ENCODE data around the gene ASGR1. TPM values are rescaled to one million over a fixed set of nuclear protein-coding genes. Genes with fewer than 3 reads are reported as not detected.
"Not testable (repeated sequence)": the region's sequence is repeated elsewhere in the genome, so short reads cannot be mapped to it uniquely, and the experiment has no call there.

Gene ASGR1
- total RNA-seq, 4 donors from 2014 or later = 0.77 to 3.2 (median 1.8) TPM; not detected in 1

DNA sequence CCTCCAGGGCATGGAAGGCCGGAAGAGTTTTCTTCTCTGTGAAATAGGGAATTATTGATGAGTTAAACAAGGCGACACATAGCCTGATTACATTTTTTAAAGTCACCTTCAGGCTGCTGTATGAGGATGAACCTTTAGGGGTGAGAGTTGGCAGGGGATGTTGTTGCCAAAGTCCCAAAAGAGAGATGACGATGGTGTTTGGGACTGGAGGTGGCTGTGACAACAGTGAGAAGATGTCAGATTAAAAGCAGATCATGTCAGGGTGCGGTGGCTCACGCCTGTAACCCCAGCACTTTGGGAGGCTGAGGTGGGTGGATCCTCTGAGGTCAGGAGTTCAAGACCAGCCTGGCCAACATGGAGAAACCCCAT lies 47.8 kb downstream of the ASGR1 start:
- Histone ChIP-seq H3K4me3 (no peak overlapping the region), H3K4me1 (no peaks in the 10 kb centered on the region), H3K27ac (no peak overlapping the region), H3K36me3 (no peaks in the 10 kb centered on the region), H3K9me3 (no peaks in the 10 kb centered on the region), H3K27me3 (no peaks in the 10 kb centered on the region)
- TF ChIP-seq, protein P1, sequence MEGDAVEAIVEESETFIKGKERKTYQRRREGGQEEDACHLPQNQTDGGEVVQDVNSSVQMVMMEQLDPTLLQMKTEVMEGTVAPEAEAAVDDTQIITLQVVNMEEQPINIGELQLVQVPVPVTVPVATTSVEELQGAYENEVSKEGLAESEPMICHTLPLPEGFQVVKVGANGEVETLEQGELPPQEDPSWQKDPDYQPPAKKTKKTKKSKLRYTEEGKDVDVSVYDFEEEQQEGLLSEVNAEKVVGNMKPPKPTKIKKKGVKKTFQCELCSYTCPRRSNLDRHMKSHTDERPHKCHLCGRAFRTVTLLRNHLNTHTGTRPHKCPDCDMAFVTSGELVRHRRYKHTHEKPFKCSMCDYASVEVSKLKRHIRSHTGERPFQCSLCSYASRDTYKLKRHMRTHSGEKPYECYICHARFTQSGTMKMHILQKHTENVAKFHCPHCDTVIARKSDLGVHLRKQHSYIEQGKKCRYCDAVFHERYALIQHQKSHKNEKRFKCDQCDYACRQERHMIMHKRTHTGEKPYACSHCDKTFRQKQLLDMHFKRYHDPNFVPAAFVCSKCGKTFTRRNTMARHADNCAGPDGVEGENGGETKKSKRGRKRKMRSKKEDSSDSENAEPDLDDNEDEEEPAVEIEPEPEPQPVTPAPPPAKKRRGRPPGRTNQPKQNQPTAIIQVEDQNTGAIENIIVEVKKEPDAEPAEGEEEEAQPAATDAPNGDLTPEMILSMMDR (IDR thresholded peaks at IDR 0.05) = no peak
- no peak for TF ChIP-seq POLR2A (IDR thresholded peaks at IDR 0.05)
- intact Hi-C loops (cut with DNase I; ENCODE audit: low total_unique reads) = no loop called here
- no peak for DNase-seq

DNA sequence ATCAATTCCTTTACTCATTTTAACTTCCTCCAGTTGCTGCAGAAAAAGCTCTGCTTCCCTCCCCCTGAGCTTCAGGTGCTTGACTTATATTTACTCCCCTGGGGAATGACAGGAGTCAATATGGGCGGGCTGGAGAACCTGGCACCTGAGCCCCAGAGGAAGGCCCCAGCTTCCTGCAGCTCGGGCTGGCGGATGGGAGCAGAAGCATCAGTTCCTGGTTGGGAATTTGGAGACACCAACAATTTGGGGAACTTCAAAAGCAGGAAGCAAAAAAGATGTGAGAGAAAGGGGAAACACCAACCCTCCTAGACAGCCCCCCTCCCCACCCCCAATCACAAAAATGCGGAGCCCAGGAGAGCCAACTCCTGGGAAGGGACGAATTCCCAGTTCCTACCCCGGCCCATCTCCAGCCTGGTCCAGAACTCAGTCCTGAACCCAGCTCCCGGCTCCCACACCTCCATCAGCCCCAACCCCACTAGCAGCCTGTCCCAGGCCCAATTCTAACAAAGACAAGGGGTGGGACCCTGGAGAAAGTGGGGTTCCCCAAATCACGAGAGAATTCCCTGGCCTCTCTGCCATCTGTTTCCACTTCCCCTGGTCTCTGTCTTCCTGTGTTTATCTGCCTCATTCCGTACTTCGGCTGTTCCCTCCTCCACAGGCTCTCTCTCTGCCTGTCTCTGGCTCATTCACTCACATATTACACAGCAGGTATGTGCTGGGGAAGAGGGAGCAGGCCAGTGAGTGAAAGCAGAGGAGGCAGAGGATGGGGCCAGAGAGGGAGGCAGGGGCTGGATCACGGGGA lies 48.3 kb downstream of the ASGR1 start:
- no peak for TF ChIP-seq POLR2A (IDR thresholded peaks at IDR 0.05)
- TF ChIP-seq, protein P1 (IDR thresholded peaks at IDR 0.05) = no peak
- no peaks in the 10 kb centered on the region for H3K36me3 ChIP-seq
- no peak overlapping the region for H3K27ac ChIP-seq
- no peak for DNase-seq
- H3K4me1 ChIP-seq = no peaks in the 10 kb centered on the region
- intact Hi-C loops (cut with DNase I; ENCODE audit: low total_unique reads) = no loop called here
- H3K9me3 ChIP-seq = no peaks in the 10 kb centered on the region
- no peak overlapping the region for H3K4me3 ChIP-seq
- H3K27me3 ChIP-seq = no peaks in the 10 kb centered on the region

DNA sequence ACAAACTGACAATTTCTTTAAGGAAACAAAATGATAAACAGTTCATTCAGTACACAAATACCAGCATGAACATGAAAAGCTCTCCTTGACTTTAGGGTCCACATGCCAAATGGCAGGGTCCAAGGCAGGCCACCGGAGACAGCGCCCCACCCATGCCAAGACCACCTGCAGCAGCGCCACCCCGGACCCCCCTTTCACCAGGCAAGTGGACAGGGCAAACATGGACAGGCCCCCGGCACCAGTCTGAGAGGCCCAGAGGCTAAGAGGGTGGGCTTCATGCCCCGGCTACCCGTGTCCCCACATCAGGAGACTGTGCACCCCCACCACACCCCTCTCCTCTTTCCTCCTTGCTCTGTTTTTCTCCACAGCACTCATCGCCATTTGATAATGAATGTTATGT lies 49.9 kb downstream of the ASGR1 start:
- intact Hi-C loops (cut with DNase I; ENCODE audit: low total_unique reads) = no loop called here
- DNase-seq = no peak
- H3K27me3 ChIP-seq = no peaks in the 10 kb centered on the region

DNA sequence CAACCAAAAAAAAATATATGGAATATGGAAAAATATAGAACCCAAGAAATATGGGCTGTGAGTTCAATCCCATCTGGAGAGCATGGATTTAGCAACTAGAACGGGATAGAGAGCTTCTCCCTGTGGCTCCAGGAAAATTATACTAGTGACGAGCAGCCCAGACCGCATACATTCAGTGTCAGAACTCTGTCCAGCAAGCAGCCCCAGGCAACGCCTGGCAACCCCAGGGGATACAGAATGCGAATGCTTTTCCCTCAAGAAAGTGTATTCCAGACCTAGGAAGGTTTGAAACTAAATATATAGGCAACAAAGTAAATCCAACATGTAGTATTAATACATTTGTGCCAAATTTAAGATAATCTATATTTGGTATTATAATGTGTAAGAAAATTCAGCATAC lies 51.0 kb downstream of the ASGR1 start:
- no peak for DNase-seq
- H3K27me3 ChIP-seq = no peaks in the 10 kb centered on the region
- intact Hi-C loops (cut with DNase I; ENCODE audit: low total_unique reads) = no loop called here
- no peaks in the 10 kb centered on the region for H3K36me3 ChIP-seq
- no peaks in the 10 kb centered on the region for H3K9me3 ChIP-seq
- no peaks in the 10 kb centered on the region for H3K4me1 ChIP-seq
- H3K27ac ChIP-seq = no peak overlapping the region
- H3K4me3 ChIP-seq = no peak overlapping the region
- TF ChIP-seq, protein P1 (IDR thresholded peaks at IDR 0.05) = no peak
- no peak for TF ChIP-seq POLR2A (IDR thresholded peaks at IDR 0.05)

More for the DNA sequence above, 49.9 kb downstream of the ASGR1 start:
- H3K4me3 ChIP-seq = no peak overlapping the region
- no peaks in the 10 kb centered on the region for H3K36me3 ChIP-seq
- TF ChIP-seq POLR2A (IDR thresholded peaks at IDR 0.05) = no peak
- TF ChIP-seq, protein P1 (IDR thresholded peaks at IDR 0.05) = no peak
- no peak overlapping the region for H3K27ac ChIP-seq
- H3K4me1 ChIP-seq = no peaks in the 10 kb centered on the region
- H3K9me3 ChIP-seq = no peaks in the 10 kb centered on the region

DNA sequence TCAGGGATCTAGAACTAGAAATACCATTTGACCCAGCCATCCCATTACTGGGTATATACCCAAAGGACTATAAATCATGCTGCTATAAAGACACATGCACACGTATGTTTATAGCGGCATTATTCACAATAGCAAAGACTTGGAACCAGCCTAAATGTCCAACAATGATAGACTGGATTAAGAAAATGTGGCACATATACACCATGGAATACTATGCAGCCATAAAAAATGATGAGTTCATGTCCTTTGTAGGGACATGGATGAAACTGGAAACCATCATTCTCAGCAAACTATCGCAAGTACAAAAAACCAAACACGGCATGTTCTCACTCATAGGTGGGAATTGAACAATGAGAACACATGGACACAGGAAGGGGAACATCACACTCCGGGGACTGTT lies 51.7 kb downstream of the ASGR1 start:
- H3K36me3 ChIP-seq; H3K4me1 ChIP-seq; H3K27ac ChIP-seq; H3K4me3 ChIP-seq; H3K9me3 ChIP-seq; DNase-seq; intact Hi-C loops (cut with DNase I; ENCODE audit: low total_unique reads); H3K27me3 ChIP-seq: not testable (repeated sequence)

DNA sequence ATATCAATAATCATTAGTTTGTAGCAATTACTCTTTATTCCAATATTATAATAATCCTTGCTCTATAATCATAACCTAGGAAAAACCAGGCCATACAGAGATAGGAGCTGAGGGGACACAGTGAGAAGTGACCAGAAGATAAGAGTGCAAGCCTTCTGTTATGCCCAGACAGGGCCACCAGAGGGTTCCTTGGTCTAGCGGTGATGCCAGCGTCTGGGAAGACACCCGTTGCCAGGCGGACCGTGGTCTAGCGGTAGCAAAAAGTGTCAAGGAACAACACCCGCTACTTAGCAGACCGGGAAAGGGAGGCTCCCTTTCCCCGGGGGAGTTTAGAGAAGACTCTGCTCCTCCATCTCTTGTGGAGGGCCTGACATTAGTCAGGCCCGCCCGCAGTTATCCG lies 52.8 kb downstream of the ASGR1 start:
- H3K4me3 ChIP-seq; H3K27me3 ChIP-seq; DNase-seq; intact Hi-C loops (cut with DNase I; ENCODE audit: low total_unique reads); H3K4me1 ChIP-seq; H3K27ac ChIP-seq; H3K9me3 ChIP-seq; H3K36me3 ChIP-seq: not testable (repeated sequence)

Measured in uterus (tissue), 4 donors.